Measurements from ENCODE around the gene MPZL1.

DNA sequence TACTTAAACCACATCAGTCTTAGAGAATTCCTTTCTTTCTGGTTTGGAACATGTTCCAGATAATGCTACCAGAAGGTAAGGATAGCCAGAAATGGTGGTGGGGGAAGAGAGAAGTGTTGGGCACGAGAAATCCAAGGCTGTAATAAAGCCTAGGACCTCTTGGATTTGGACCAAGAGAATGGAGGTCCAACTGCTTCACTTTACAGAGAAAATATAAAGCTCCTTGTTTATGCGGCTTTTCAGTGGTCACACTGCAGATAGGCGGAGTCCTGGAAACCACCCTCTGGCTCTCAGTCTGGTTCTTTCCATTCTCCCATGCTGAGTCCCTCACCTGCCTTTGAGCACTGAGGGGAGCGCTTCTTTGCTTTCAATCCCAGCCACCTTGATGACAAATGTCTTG, 104.3 kb downstream of the MPZL1 start:
- TF ChIP-seq POLR2AphosphoS5 (IDR thresholded peaks at IDR 0.05) (no peak), CTCF (IDR thresholded peaks at IDR 0.05) (no peak), EP300 (IDR thresholded peaks at IDR 0.05; ENCODE audit: low read depth) (no peak)
